ENCODE measurements around the gene KRT82. TPM values are rescaled to one million over a fixed set of nuclear protein-coding genes. Genes with fewer than 3 reads are reported as not detected.

The KRT82 gene
- total RNA-seq, 1 experiment from 2014 or later, result not detected

GRCh38 chr12:52439420-52439819, 33.3 kb upstream of the KRT82 start:
- Histone ChIP-seq H3K27me3 (peaks cover 7% of the 10 kb centered on the region; the same call in 1 of the 2 replicates), H3K4me1 (no peaks in the 10 kb centered on the region), H3K27ac (no peak overlapping the region), H3K36me3 (no peaks in the 10 kb centered on the region), H3K9me3 (replicated peaks) (no peaks in the 10 kb centered on the region), H3K4me3 (no peak overlapping the region)
- DNase-seq, result no peak

- no peak overlapping the region for H3K4me3 ChIP-seq
- no peak for DNase-seq
- no peak overlapping the region for H3K27ac ChIP-seq
- no peaks in the 10 kb centered on the region for H3K9me3 ChIP-seq (replicated peaks)
- no peaks in the 10 kb centered on the region for H3K4me1 ChIP-seq
- no peaks in the 10 kb centered on the region for H3K36me3 ChIP-seq
- H3K27me3 ChIP-seq, result peaks cover 7% of the 10 kb centered on the region; the same call in 1 of the 2 replicates
Measured at GRCh38 chr12:52438305-52439301, 32.5 kb upstream of the KRT82 start.

GRCh38 chr12:52437508-52437907, 31.4 kb upstream of the KRT82 start:
- H3K4me3 ChIP-seq, result no peak overlapping the region
- no peaks in the 10 kb centered on the region for H3K9me3 ChIP-seq (replicated peaks)
- DNase-seq, result no peak
- H3K27me3 ChIP-seq, result peaks cover 3% of the 10 kb centered on the region; the same call in 1 of the 2 replicates
- no peaks in the 10 kb centered on the region for H3K4me1 ChIP-seq
- H3K36me3 ChIP-seq, result no peaks in the 10 kb centered on the region
- no peak overlapping the region for H3K27ac ChIP-seq

GRCh38 chr12:52436828-52437474, 30.8 kb upstream of the KRT82 start:
- H3K27me3 ChIP-seq, result peaks cover 3% of the 10 kb centered on the region; the same call in 1 of the 2 replicates
- DNase-seq, result no peak
- no peak overlapping the region for H3K27ac ChIP-seq

GRCh38 chr12:52436000-52436827, 30.1 kb upstream of the KRT82 start:
- H3K4me1 ChIP-seq, result no peaks in the 10 kb centered on the region
- no peaks in the 10 kb centered on the region for H3K36me3 ChIP-seq
- H3K27me3 ChIP-seq, result peaks cover 3% of the 10 kb centered on the region; the same call in 1 of the 2 replicates
- H3K27ac ChIP-seq, result no peak overlapping the region
- DNase-seq, result no peak
- H3K9me3 ChIP-seq (replicated peaks), result no peaks in the 10 kb centered on the region
- no peak overlapping the region for H3K4me3 ChIP-seq

More at GRCh38 chr12:52436828-52437474, 30.8 kb upstream of the KRT82 start:
- Histone ChIP-seq H3K36me3 (no peaks in the 10 kb centered on the region), H3K4me3 (no peak overlapping the region), H3K4me1 (no peaks in the 10 kb centered on the region), H3K9me3 (replicated peaks) (no peaks in the 10 kb centered on the region)

- DNase-seq, result no peak
- no peaks in the 10 kb centered on the region for H3K9me3 ChIP-seq (replicated peaks)
- H3K4me3 ChIP-seq, result no peak overlapping the region
- H3K27me3 ChIP-seq, result peaks cover 3% of the 10 kb centered on the region; the same call in 1 of the 2 replicates
- H3K4me1 ChIP-seq, result no peaks in the 10 kb centered on the region
- no peak overlapping the region for H3K27ac ChIP-seq
- no peaks in the 10 kb centered on the region for H3K36me3 ChIP-seq
Measured at GRCh38 chr12:52435659-52435999, 29.5 kb upstream of the KRT82 start.

GRCh38 chr12:52434760-52435530, 28.8 kb upstream of the KRT82 start:
- peaks cover 3% of the 10 kb centered on the region; the same call in 1 of the 2 replicates for H3K27me3 ChIP-seq
- no peaks in the 10 kb centered on the region for H3K4me1 ChIP-seq
- no peaks in the 10 kb centered on the region for H3K9me3 ChIP-seq (replicated peaks)
- no peak for DNase-seq
- H3K27ac ChIP-seq, result no peak overlapping the region
- H3K4me3 ChIP-seq, result no peak overlapping the region
- H3K36me3 ChIP-seq, result no peaks in the 10 kb centered on the region

GRCh38 chr12:52434081-52434733, 28.1 kb upstream of the KRT82 start, which contains the start of gene KRT75:
Gene KRT75 (minus strand): TSS chr12:52434371. CDS start chr12:52434304, 67 bp downstream.
- Histone ChIP-seq H3K4me1 (no peaks in the 10 kb centered on the region), H3K36me3 (no peaks in the 10 kb centered on the region), H3K27ac (no peak within 1 kb of the TSS), H3K4me3 (no peak within 1 kb of the TSS), H3K27me3 (peaks cover 3% of the 10 kb centered on the region; the same call in 1 of the 2 replicates), H3K9me3 (replicated peaks) (no peaks in the 10 kb centered on the region)
- DNase-seq, result no peak

GRCh38 chr12:52433501-52434080, 27.5 kb upstream of the KRT82 start:
- no peaks in the 10 kb centered on the region for H3K4me1 ChIP-seq
- no peaks in the 10 kb centered on the region for H3K36me3 ChIP-seq
- DNase-seq, result no peak
- peaks cover 3% of the 10 kb centered on the region; the same call in 1 of the 2 replicates for H3K27me3 ChIP-seq
- H3K9me3 ChIP-seq (replicated peaks), result no peaks in the 10 kb centered on the region
- H3K4me3 ChIP-seq, result no peak overlapping the region
- H3K27ac ChIP-seq, result no peak overlapping the region

- Histone ChIP-seq H3K36me3 (no peaks in the 10 kb centered on the region), H3K27me3 (peaks cover 3% of the 10 kb centered on the region; the same call in 1 of the 2 replicates), H3K9me3 (replicated peaks) (no peaks in the 10 kb centered on the region), H3K4me3 (no peak overlapping the region), H3K27ac (no peak overlapping the region), H3K4me1 (no peaks in the 10 kb centered on the region)
- DNase-seq, result no peak
Measured at GRCh38 chr12:52432559-52433207, 26.5 kb upstream of the KRT82 start.

GRCh38 chr12:52428121-52428520, 22.0 kb upstream of the KRT82 start:
- Histone ChIP-seq H3K4me1 (no peaks in the 10 kb centered on the region), H3K36me3 (no peaks in the 10 kb centered on the region), H3K27me3 (peaks cover 4% of the 10 kb centered on the region; the same call in 1 of the 2 replicates), H3K9me3 (replicated peaks) (no peaks in the 10 kb centered on the region; the same call in 1 of the 2 replicates), H3K27ac (no peak overlapping the region), H3K4me3 (no peak overlapping the region)
- DNase-seq, result no peak

GRCh38 chr12:52427083-52427482, 20.9 kb upstream of the KRT82 start:
- no peaks in the 10 kb centered on the region; the same call in 1 of the 2 replicates for H3K9me3 ChIP-seq (replicated peaks)
- no peaks in the 10 kb centered on the region for H3K36me3 ChIP-seq
- no peaks in the 10 kb centered on the region for H3K4me1 ChIP-seq
- H3K4me3 ChIP-seq, result no peak overlapping the region
- H3K27me3 ChIP-seq, result peaks cover 9% of the 10 kb centered on the region; the same call in 1 of the 2 replicates
- no peak for DNase-seq
- H3K27ac ChIP-seq, result no peak overlapping the region
